CD14-positive monocyte (primary cell): Measurements from ENCODE around the gene GALK2. TPM values are rescaled to one million over a fixed set of nuclear protein-coding genes. Genes with fewer than 3 reads are reported as not detected.
A peak's percentile ranks its signal among the peaks of the same experiment; 100 is the strongest.

Experiments used
- DNase-seq, 3 donors: peaks; one replicate each; pipeline ENCODE4 v3.0.0-alpha.2; 2011 to 2022
- H2AFZ ChIP-seq: 2 replicates; pipeline ENCODE4 v1.6.0; 2012; ENCODE audit warnings: mild to moderate bottlenecking, low read depth, low read length, inconsistent platforms; ENCODE audit not compliant: insufficient read depth, poor library complexity, severe bottlenecking
- H3K27ac ChIP-seq, 2 donors: 1 replicate in 1 of 2; 2 replicates in 1 of 2; pipeline ENCODE4 v1.5.1; 2012 to 2013; ENCODE audit warnings: low read length in 2 of 2, control low read depth in 1 of 2, inconsistent platforms in 1 of 2, low read depth in 1 of 2, mild to moderate bottlenecking in 1 of 2
- H3K27me3 ChIP-seq, 2 donors: one replicate each; pipeline versions ENCODE4 v1.6.0 to v1.6.1; 2011 to 2013; ENCODE audit warnings: low read length in 2 of 2; ENCODE audit not compliant: control insufficient read depth in 2 of 2, insufficient read depth in 2 of 2
- H3K36me3 ChIP-seq, 2 donors: replicated peaks in 1 of 2; 1 replicate in 1 of 2; 2 replicates in 1 of 2; pipeline versions ENCODE4 v1.5.1 to v1.6.1; 2012 to 2013; ENCODE audit warnings: low read length in 2 of 2, control low read depth in 1 of 2, inconsistent platforms in 1 of 2, mild to moderate bottlenecking in 1 of 2; ENCODE audit not compliant: insufficient read depth in 2 of 2, control insufficient read depth in 1 of 2
- H3K4me1 ChIP-seq, 2 donors: 1 replicate in 1 of 2; 2 replicates in 1 of 2; pipeline versions ENCODE4 v1.5.1 to v1.6.1; 2012 to 2013; ENCODE audit warnings: low read length in 2 of 2, control low read depth in 1 of 2, inconsistent platforms in 1 of 2, mild to moderate bottlenecking in 1 of 2, moderate library complexity in 1 of 2; ENCODE audit not compliant: insufficient read depth in 2 of 2, control insufficient read depth in 1 of 2
- H3K4me2 ChIP-seq: replicated peaks from 2 replicates; pipeline ENCODE3; 2012; ENCODE audit warnings: low read length, moderate library complexity, mild to moderate bottlenecking; ENCODE audit not compliant: poor library complexity, severe bottlenecking; ENCODE audit errors: extremely low read depth
- H3K4me3 ChIP-seq, 3 experiments: fragments of 200-600 bp in 1 of 3; sonication (generic) in 1 of 3; replicated peaks in 1 of 3; 1 replicate in 2 of 3; 2 replicates in 1 of 3; pipeline ENCODE4 v1.5.1; 2011 to 2013; ENCODE audit warnings: low read length in 3 of 3, mild to moderate bottlenecking in 3 of 3, control low read depth in 2 of 3, low read depth in 2 of 3, inconsistent platforms in 1 of 3, moderate library complexity in 1 of 3
- H3K79me2 ChIP-seq: 2 replicates; pipeline ENCODE4 v1.6.0; 2012; ENCODE audit warnings: mild to moderate bottlenecking, control low read depth, inconsistent platforms, low read length, moderate library complexity; ENCODE audit not compliant: insufficient read depth
- H3K9ac ChIP-seq: 2 replicates; pipeline ENCODE4 v1.6.0; 2017; ENCODE audit warnings: low read length, mild to moderate bottlenecking; ENCODE audit not compliant: insufficient read depth, poor library complexity, severe bottlenecking
- H3K9me3 ChIP-seq, 2 donors: replicated peaks in 1 of 2; 1 replicate in 1 of 2; 2 replicates in 1 of 2; pipeline versions ENCODE4 v1.5.1 to v1.6.1; 2012 to 2013; ENCODE audit warnings: low read length in 2 of 2, control low read depth in 1 of 2; ENCODE audit not compliant: control insufficient read depth in 1 of 2, insufficient read depth in 1 of 2
- H4K20me1 ChIP-seq: 2 replicates; pipeline ENCODE4 v1.6.0; 2012; ENCODE audit warnings: mild to moderate bottlenecking, low read length, control low read depth, moderate library complexity; ENCODE audit not compliant: insufficient read depth
- H3K27ac Mint-ChIP-seq, 7 donors: one replicate each; pipeline ENCODE4 v1.8.0; 2020; ENCODE audit warnings: mild to moderate bottlenecking in 7 of 7, mixed read lengths in 7 of 7, moderate library complexity in 6 of 7, inconsistent platforms in 2 of 7
- H3K27me3 Mint-ChIP-seq, 3 donors: one replicate each; pipeline ENCODE4 v1.8.0; 2021 to 2022; ENCODE audit warnings: low read depth in 3 of 3, mild to moderate bottlenecking in 3 of 3, mixed read lengths in 3 of 3, moderate library complexity in 3 of 3, inconsistent platforms in 1 of 3
- H3K36me3 Mint-ChIP-seq, 2 donors: one replicate each; pipeline ENCODE4 v1.8.0; 2020; ENCODE audit warnings: mixed read lengths in 2 of 2, inconsistent platforms in 1 of 2, mild to moderate bottlenecking in 1 of 2
- H3K4me1 Mint-ChIP-seq: one replicate; pipeline ENCODE4 v1.8.0; 2020; ENCODE audit warnings: mild to moderate bottlenecking, mixed read lengths
- H3K4me3 Mint-ChIP-seq, 2 donors: one replicate each; pipeline ENCODE4 v1.8.0; 2020; ENCODE audit warnings: mild to moderate bottlenecking in 2 of 2, mixed read lengths in 2 of 2, moderate library complexity in 1 of 2
- H3K9me3 Mint-ChIP-seq, 7 donors: one replicate each; pipeline ENCODE4 v1.8.0; 2020 to 2022; ENCODE audit warnings: mixed read lengths in 7 of 7, mild to moderate bottlenecking in 6 of 7, moderate library complexity in 6 of 7, inconsistent platforms in 2 of 7
- WGBS: methylation state at CpG from one replicate; pipeline ENCODE4 v1.1.5; 2013; ENCODE audit warnings: missing lambda C conversion rate; ENCODE audit not compliant: insufficient coverage; 5-methylcytosine and 5-hydroxymethylcytosine counted together
- intact Hi-C, 2 donors: fragments of 100-400 bp; cut with micrococcal nuclease; formaldehyde crosslinking; loops; one replicate each; pipeline versions ENCODE4 v1.15.0 to v1.15.1; 2023
- polyA plus RNA-seq, 3 donors: library from polyadenylated mRNA; depleted of rRNA in 1 of 3; unstranded in 2 of 3; stranded (reverse) in 1 of 3; fragments of 300-500 nt in 2 of 3; fragments of >200 nt in 1 of 3; fragmentation: Illumina TruSeq in 2 of 3; gene quantifications; 1 replicate in 2 of 3; 2 replicates in 1 of 3; pipeline ENCODE4 v1.2.3, GENCODE V29; 2012 to 2021
- TF ChIP-seq, protein P1 (sequence below): fragments of 200-600 bp; IDR thresholded peaks from one replicate; pipeline ENCODE4 v1.8.0; 2022; ENCODE audit warnings: antibody characterized with exemption, mild to moderate bottlenecking

GALK2 gene
- polyA plus RNA-seq, 3 donors: 14.2 to 16.9 (median 14.5) TPM

DNA sequence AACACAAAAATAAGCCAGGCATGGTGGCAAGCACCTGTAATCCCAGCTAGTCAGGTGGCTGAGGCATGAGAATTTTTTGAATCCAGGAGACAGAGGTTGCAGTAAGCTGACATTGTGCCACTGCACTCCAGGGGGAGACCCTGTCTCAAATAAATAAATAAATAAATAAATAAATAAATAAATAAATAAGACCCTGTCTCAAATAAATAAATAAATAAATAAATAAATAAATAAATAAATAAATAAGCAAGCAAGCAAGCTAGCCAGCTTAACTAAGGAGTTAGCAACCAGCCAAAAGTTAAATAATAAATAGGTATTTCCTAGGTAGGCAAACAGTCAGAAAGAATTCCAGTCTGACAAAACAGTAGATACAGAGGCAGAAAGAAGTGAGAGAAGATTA is 123.9 kb downstream of the GALK2 start:
- Histone ChIP-seq H3K4me1 (no peaks in the 10 kb centered on the region), H2AFZ (no peak overlapping the region), H3K27me3 (no peaks in the 10 kb centered on the region), H3K9me3 (no peaks in the 10 kb centered on the region), H3K36me3 (peaks cover 15 to 58% of the 10 kb centered on the region in 2 donors), H3K4me2 (no peak overlapping the region), H3K9ac (no peak overlapping the region), H4K20me1 (no peaks in the 10 kb centered on the region), H3K79me2 (peaks cover 2% of the 10 kb centered on the region), H3K4me3 (no peak overlapping the region), H3K27ac (no peak overlapping the region)
- no peak for DNase-seq
- Mint-ChIP-seq H3K27me3 (no peaks in the 10 kb centered on the region), H3K36me3 (peaks cover 69 to 81% of the 10 kb centered on the region in 2 donors), H3K4me3 (no peak overlapping the region), H3K9me3 (peaks cover 0 to 6% (median 3%) of the 10 kb centered on the region in 7 donors), H3K4me1 (no peaks in the 10 kb centered on the region), H3K27ac (no peak overlapping the region)
- intact Hi-C loops: no loop called here
- TF ChIP-seq, protein P1, sequence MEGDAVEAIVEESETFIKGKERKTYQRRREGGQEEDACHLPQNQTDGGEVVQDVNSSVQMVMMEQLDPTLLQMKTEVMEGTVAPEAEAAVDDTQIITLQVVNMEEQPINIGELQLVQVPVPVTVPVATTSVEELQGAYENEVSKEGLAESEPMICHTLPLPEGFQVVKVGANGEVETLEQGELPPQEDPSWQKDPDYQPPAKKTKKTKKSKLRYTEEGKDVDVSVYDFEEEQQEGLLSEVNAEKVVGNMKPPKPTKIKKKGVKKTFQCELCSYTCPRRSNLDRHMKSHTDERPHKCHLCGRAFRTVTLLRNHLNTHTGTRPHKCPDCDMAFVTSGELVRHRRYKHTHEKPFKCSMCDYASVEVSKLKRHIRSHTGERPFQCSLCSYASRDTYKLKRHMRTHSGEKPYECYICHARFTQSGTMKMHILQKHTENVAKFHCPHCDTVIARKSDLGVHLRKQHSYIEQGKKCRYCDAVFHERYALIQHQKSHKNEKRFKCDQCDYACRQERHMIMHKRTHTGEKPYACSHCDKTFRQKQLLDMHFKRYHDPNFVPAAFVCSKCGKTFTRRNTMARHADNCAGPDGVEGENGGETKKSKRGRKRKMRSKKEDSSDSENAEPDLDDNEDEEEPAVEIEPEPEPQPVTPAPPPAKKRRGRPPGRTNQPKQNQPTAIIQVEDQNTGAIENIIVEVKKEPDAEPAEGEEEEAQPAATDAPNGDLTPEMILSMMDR: no peak

DNA sequence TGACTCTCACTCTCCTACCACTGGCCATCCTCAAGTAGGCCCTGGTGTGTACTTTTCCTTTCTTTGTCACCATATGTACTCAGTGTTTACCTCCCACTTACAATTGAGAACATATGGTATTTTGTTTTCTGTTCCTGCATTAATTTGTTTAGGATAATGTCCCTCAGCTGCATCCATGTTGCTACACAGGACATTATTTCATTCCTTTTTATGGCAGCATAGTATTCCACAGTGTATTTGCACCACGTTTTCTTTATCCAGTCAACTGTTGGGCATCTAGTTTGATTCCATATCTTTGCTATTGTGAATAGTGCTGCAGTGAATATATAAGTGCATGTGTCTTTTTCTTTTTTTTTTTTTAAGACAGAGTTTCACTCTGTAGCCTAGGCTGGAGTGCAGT is 126.2 kb downstream of the GALK2 start:
- H3K36me3 ChIP-seq: peaks cover 17 to 37% of the 10 kb centered on the region in 2 donors
- H3K4me3 ChIP-seq: no peak overlapping the region
- peaks cover 2% of the 10 kb centered on the region for H3K79me2 ChIP-seq
- H3K9me3 ChIP-seq: no peaks in the 10 kb centered on the region
- Mint-ChIP-seq H3K9me3 (peaks cover 0 to 15% (median 5%) of the 10 kb centered on the region in 7 donors), H3K27ac (peak overlapping the region in 1 of 7 donors; percentile 40), H3K4me1 (no peaks in the 10 kb centered on the region), H3K4me3 (no peak overlapping the region), H3K36me3 (peaks cover 73 to 74% of the 10 kb centered on the region in 2 donors), H3K27me3 (no peaks in the 10 kb centered on the region)
- no peaks in the 10 kb centered on the region for H3K27me3 ChIP-seq
- no peak overlapping the region for H3K4me2 ChIP-seq
- no peaks in the 10 kb centered on the region for H3K4me1 ChIP-seq
- H4K20me1 ChIP-seq: no peaks in the 10 kb centered on the region
- intact Hi-C loops: no loop called here
- TF ChIP-seq, protein P1: no peak
- no peak for DNase-seq
- H3K9ac ChIP-seq: no peak overlapping the region
- WGBS: no CpG with 5 or more reads among the region's 1 CpG
- no peak overlapping the region for H3K27ac ChIP-seq
- H2AFZ ChIP-seq: no peak overlapping the region
